ENCODE data around the gene BRD3OS. TPM values are rescaled to one million over a fixed set of nuclear protein-coding genes. Genes with fewer than 3 reads are reported as not detected.
A peak's percentile ranks its signal among the peaks of the same experiment; 100 is the strongest.

Gene BRD3OS
- total RNA-seq, 1 donor, result 26.2 TPM

GRCh38 chr9:134040176-134040565 is 14.9 kb downstream of the BRD3OS start:
- no peak overlapping the region for H3K4me3 ChIP-seq (ENCODE audit: low read depth, low read length)
- no peak for DNase-seq (ENCODE audit: low read depth)
- TF ChIP-seq CTCF (IDR thresholded peaks at IDR 0.05; ENCODE audit: insufficient read depth, low read length), result no peak

- peak; percentile 13 for DNase-seq (ENCODE audit: low read depth)
- no peak for TF ChIP-seq CTCF (IDR thresholded peaks at IDR 0.05; ENCODE audit: insufficient read depth, low read length)
These were observed 15.7 kb downstream of the BRD3OS start for GRCh38 chr9:134040781-134041648.

GRCh38 chr9:134041649-134041962 is 16.3 kb downstream of the BRD3OS start:
- no peak for DNase-seq (ENCODE audit: low read depth)
- H3K4me3 ChIP-seq (ENCODE audit: low read depth, low read length), result no peak overlapping the region
- TF ChIP-seq CTCF (IDR thresholded peaks at IDR 0.05; ENCODE audit: insufficient read depth, low read length), result no peak

More at GRCh38 chr9:134040781-134041648, 15.7 kb downstream of the BRD3OS start:
- no peak overlapping the region for H3K4me3 ChIP-seq (ENCODE audit: low read depth, low read length)

- TF ChIP-seq CTCF (IDR thresholded peaks at IDR 0.05; ENCODE audit: insufficient read depth, low read length), result no peak
- no peak for DNase-seq (ENCODE audit: low read depth)
- H3K4me3 ChIP-seq (ENCODE audit: low read depth, low read length), result no peak overlapping the region
These were observed 18.3 kb downstream of the BRD3OS start for GRCh38 chr9:134043531-134043988.

GRCh38 chr9:134044944-134045343 is 19.7 kb downstream of the BRD3OS start:
- DNase-seq (ENCODE audit: low read depth), result no peak
- no peak for TF ChIP-seq CTCF (IDR thresholded peaks at IDR 0.05; ENCODE audit: insufficient read depth, low read length)
- no peak overlapping the region for H3K4me3 ChIP-seq (ENCODE audit: low read depth, low read length)

GRCh38 chr9:134045841-134046544 is 20.7 kb downstream of the BRD3OS start:
- DNase-seq (ENCODE audit: low read depth), result no peak

More at GRCh38 chr9:134045841-134046544, 20.7 kb downstream of the BRD3OS start:
- TF ChIP-seq CTCF (IDR thresholded peaks at IDR 0.05; ENCODE audit: insufficient read depth, low read length), result no peak
- no peak overlapping the region for H3K4me3 ChIP-seq (ENCODE audit: low read depth, low read length)
